ENCODE measurements around the gene FOLR1.

The FOLR1 gene

DNA sequence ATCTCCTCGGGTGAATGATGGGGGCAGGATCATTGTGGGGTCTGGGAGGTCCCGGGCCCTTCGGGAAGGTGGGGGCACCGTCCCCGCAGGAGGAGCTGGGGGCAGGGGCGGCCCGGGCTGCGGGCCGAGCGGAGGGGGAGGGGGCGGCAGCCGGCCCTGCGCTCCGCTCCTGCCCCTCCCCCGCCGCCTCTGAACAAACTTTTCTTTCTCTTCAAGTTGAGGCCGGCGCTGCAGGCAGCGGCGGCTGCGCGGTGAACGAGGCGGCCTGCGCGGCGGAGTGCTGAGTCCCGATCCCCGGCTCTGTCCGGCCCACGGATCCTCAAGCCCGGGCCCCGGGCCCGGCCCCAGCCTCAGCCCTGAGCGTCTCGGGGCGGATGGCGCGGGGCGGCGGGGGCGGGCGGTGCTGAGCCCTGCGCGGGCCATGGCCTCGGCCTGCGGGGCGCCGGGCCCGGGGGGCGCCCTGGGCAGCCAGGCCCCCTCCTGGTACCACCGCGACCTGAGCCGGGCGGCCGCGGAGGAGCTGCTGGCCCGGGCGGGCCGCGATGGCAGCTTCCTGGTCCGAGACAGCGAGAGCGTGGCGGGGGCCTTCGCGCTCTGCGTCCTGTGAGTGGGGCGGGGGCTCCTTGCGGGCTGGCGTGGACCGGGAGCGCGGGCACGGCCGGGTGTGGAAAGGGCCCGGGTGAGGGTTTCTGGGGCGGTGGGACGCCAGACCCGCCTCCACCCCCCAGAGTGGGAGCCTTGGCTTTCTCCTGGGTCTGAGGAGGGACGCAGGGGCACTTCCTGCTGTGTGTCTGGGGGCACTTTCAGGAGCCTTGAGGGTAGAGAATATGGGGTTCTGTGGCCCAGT lies 32.8 kb downstream of the FOLR1 start, which contains the start of gene INPPL1:
Gene INPPL1 (plus strand): TSS at position 204 of the 847 bp plus-strand sequence. CDS start 218 bp downstream, at position 422.
- DNase-seq = no peak

DNA sequence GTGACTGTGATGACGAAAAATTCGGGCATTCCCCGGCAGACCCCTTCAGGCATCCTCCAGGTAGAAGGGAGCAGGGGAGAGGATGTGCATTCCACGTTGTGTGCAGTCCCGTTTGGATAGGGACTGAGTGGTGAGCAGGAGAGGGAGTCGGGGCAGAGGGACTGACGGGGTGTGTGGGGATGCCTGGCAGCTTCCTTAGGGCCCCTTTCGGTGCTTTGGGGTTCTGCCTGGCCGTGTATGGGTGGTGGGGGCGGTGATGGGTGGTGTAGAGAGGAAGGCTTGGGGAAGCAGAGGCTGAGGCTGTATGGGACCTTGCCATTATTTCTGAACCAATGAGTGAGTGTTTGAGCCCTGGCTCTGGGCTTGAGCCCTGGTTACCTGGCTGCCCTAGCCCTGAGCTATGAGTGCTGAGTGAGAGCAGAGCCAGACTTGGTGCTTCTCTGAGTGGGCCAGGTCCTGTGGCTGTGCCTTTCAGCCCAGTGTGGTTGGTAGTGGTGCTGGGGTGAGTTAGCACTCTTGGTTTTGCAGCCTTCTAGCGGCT lies 33.5 kb downstream of the FOLR1 start:
- DNase-seq = no peak

DNA sequence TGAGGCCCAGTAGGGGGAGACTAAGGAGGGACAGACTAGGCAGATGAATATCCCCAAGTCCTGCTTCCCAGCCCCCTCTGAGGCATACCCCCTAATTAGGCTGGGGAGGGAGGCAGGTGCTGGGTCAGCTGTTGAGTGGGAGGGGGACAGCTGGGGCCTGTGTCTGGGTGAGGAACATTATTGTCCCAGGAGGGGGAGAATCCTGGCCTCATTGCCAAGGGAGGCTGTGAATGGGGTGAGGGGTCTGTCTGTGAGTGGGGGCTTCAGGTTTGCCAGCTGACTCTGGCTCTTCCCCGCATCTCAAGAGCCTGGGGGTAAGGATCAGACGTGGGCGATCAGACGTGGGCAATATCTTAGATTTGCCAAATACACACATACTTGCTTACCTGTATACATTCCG lies 34.8 kb downstream of the FOLR1 start:
- DNase-seq = peak; percentile 61

DNA sequence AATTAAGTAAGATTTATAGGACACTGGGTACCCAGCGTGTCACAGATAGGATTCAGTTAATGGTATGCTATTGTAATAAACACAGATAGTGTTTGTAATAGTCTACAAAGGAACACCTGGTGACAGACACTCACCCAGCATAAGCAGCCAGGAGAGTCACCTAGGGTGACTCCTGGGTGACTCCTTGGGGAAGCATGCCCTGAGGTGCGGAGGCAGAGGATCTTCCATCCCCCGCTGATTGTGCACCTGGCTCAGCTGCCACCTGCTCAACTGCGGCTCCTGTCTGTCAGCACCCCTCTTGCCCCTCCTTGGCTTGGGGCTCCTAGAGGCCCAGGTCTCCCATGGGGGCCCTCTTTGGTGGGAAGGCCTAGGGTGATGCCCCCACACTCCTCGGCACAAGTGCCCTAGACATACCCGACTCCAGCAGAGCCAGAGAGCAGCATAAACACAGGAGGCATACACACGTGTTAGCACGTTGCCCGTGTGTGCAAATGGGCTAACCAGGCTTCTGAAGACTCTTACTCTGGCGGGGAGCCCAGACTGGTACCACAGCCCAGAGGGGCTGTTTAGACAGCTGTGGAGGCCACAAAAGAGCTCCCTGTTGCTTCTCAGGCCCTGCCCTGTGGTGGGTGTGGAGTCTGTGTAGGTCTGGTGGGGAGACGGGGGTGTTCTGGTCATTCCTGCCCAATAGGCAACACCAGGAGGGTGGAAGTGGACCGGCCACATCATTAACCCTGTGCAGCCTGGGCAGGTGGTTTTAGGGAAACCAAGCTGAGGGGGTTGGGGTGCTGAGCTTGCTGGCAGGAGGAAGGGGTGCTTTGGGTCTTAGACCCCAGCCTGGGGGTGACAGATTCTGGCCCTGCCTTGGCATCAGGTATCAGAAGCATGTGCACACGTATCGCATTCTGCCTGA lies 35.6 kb downstream of the FOLR1 start:
- DNase-seq = peak; percentile 97

DNA sequence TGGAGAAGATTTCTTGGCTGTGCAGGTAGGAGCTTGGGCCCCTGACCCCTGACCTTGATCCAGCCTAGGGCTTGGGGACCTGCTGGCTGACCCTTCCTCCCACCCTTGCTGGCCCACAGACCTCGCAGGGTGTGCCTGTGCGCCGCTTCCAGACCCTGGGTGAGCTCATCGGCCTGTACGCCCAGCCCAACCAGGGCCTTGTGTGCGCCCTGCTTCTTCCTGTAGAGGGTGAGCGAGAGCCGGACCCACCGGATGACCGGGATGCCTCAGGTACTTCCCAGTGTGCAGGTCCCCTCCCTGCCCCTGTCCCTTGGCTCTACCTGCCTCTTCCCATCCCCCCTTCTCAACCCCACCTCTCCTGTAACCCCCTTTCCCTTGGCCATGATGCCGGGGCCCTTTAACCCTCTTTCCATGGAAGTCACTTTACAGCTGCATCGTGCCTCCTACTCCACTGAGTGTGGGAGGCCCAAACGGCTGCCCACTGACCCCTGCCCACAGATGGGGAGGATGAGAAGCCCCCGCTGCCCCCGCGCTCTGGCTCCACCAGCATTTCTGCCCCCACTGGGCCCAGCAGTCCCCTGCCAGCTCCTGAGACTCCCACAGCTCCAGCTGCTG lies 36.4 kb downstream of the FOLR1 start:
- DNase-seq = peak; percentile 57

DNA sequence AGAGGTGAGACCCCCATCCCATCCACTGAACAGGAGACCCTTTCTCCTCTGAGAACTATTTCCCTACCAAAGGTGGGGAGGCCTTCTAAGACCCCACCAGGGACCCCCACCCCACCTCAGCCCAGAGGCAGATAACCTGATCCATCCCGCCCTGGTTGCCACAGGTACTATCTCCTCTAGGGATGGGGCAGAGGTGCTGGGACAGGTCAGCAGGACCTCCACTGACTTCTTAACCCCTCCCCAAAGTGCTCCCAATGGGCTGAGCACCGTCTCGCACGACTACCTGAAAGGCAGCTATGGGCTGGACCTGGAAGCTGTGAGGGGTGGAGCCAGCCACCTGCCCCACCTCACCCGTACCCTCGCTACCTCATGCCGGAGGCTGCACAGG lies 36.9 kb downstream of the FOLR1 start:
- no peak for DNase-seq

DNA sequence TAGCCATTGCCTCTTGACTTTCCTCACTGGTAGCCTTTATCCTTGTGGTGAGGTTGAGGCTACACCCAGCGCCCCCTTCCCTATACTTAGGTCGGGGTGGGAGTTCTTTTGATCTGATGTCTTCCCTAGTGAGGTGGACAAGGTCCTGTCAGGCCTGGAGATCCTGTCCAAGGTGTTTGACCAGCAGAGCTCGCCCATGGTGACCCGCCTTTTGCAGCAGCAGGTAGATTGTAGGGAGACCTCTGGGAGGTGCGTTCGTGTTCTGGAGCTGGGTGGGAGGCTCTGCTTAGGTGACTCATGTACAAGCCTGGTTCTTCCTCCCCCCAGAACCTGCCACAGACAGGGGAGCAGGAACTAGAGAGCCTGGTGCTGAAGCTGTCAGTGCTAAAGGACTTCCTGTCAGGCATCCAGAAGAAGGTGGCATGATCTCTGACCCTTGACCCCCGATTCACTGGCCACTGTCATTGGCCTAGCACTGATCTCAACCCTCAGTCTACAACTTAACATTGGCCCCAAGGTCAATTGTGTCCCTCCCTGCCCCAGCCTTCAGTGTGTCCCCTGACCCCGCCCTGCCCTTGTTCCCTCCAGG lies 37.5 kb downstream of the FOLR1 start:
- no peak for DNase-seq

DNA sequence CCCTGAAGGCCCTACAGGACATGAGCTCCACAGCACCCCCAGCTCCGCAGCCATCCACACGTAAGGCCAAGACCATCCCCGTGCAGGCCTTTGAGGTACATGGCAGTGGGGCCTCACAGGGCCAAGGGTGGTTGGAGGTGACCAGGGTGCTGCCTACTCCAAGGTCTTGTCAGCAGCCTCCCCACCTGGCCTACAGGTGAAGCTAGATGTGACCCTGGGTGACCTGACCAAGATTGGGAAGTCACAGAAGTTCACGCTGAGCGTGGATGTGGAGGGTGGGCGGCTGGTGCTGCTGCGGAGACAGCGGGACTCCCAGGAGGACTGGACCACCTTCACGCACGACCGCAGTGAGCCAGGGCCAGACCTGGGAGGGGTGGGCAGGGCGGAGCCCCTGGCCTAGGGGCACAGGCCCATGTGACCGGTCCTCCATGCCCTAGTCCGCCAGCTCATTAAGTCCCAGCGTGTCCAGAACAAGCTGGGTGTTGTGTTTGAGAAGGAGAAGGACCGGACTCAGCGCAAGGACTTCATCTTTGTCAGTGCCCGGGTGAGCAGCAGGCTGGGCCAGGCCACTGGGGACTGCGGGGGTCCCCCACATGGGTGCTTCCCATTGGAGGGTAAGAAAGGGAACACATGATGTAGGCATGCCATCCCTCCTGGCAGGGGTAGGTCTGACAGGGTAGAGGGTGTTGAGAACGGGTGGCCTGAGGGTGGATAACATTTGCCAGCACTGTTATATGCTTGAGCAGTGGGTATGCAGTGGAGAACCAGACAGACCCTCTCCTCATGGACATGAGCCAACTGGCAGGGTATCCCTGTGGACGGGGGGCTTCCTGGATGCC lies 38.2 kb downstream of the FOLR1 start:
- DNase-seq = no peak

DNA sequence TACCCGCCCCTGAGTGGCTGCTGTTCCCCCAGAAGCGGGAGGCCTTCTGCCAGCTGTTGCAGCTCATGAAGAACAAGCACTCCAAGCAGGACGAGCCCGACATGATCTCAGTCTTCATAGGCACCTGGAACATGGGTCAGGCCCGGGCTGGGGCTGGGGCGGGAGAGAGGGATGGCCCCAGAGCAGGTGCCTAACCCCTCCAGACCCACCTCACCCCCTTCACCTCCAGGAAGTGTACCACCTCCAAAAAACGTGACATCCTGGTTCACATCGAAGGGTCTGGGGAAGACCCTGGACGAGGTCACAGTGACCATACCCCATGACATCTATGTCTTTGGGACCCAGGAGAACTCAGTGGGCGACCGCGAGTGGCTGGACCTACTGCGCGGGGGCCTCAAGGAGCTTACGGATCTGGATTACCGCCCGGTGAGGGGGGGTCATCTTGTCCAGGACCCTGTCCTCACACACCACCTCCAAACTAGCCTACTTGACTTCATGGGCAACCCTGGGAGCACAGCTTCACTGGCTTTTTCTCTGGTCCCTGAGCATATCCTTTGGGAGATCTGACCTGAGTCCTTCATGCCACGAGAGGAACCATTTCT lies 38.9 kb downstream of the FOLR1 start:
- DNase-seq = no peak

DNA sequence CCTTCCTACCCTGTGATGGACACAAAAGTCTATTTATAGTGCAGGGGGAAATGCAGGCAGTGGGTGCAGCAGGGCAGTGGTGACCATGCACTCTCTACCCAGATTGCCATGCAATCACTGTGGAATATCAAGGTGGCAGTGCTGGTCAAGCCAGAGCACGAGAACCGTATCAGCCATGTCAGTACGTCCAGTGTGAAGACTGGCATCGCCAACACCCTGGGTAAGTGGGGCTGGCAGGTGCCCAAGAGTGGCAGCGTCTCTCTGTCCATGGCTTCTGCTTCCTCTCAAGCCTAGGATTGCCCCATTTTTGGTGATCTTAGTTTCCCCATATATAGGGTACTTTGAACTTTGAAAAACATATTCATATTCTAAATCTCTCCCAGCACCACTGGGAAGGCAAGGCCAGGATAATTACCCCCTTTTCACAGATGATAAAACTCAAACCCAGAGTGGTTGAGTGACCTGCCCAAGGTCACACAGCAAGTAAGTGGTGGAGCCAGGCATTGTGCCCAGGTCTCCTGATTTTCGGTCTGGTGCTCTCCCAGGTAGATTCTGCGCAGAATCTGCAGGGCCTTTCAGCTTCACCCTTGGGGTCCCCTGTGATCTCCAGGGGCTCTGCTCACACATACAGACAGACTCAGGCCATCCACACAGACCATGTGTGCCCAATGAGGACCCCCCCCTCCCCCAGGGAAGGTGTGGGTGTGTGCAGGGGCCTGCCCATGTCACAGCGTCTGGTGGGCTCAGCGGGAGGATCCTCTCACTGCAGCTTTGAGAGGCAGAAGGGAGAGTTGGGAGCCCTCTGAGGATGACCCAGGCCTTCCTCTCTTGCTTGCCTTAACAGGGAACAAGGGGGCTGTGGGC lies 39.7 kb downstream of the FOLR1 start:
- DNase-seq = no peak

DNA sequence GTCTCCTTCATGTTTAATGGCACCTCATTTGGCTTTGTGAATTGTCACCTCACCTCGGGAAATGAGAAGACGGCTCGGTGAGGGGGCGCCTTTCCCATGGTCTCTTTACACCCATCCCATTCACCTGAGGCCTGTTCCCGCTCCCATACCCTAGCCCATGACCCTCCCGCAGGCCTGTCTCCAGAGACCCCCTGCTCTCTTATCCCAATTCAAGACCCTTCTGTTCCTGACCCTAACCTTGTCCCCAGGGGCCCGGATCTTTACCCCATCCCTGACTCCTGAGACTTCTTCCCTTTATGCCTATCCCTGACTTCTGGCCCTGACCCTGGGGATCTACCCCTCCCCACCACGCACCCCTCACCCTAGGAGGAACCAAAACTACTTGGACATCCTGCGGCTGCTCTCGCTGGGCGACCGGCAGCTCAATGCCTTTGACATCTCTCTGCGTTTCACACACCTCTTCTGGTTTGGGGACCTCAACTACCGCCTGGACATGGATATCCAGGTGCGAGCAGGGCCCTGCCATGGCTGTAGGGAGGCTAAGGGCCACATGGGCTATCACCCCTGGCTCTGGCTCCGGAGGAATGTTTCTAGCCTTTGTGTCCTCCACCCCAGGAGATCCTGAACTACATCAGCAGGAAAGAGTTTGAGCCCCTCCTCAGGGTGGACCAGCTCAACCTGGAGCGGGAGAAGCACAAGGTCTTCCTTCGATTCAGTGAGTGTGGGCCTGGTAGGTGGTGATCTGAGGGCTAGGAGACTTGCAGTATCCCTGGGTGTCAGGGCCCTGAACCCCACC lies 40.5 kb downstream of the FOLR1 start:
- no peak for DNase-seq

DNA sequence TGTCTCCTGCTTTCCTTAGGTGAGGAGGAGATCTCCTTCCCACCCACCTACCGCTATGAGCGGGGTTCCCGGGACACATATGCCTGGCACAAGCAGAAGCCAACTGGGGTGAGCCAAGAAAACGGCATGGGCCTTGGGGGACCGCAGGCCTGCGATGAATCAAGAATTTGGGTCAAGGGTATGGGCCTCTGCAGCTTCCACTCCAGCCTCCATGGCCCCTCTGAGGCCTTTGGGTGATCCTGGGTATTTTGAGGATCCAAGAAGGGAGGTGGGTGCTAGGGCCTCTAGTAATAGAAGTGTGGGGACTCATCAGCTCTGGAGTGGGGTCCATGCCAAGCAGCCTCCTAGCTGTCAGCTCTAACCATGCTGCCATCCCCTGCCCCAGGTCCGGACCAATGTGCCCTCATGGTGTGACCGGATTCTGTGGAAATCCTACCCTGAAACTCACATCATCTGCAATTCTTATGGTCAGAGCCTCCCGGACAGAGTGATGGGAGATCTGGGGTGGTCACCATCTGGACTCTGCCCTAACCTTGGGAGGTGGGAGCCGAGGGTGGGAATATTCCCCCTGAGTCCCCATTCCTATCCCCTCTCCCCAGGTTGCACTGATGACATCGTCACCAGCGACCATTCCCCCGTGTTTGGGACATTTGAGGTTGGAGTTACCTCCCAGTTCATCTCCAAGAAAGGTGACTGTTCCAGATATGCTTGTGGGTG lies 41.3 kb downstream of the FOLR1 start:
- no peak for DNase-seq

DNA sequence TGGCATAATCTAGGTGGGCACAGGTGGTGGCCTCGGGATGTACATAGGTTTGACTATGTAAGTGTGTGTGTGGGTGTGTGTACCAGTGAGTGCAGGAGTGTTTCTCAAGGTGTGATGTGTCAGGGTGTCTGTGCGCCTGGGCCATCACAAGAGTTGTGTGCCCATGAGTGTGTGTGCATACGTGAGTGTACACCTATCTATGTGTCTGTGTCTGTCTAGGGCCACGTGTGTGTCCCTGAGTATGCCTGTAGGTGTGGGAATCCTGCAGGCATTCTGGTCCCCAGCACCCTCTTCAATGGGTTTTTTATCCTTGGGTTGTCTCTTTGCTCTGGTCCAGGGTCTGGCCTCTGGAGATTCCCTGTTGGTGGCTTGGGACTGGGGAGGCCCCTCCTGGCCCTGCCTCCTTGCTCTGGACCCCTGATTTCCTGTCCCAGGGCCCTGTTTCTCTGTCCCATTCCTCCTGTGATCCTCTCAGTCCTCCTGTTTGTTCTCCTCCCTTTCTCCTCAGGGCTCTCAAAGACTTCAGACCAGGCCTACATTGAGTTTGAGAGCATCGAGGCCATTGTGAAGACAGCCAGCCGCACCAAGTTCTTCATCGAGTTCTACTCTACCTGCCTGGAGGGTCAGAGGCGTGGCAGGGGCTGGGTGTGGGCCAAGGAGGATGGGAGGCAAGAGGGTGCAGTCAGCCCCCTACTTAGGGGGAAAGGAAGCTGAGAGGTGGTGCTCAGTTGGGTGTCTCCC lies 42.0 kb downstream of the FOLR1 start:
- DNase-seq = no peak

DNA sequence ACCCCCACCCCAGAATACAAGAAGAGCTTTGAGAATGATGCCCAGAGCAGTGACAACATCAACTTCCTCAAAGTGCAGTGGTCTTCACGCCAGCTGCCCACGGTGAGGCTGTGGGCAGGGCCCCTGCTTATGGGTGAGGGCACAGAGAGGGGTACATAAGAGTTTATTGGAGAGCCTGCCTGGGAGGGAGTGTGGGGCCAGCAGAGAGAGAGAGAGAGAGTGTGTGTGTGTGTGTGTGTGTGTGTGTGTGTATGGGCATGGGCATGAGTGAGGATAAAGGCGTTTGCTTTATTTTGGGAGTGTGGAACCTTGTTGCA lies 42.5 kb downstream of the FOLR1 start:
- DNase-seq = no peak

DNA sequence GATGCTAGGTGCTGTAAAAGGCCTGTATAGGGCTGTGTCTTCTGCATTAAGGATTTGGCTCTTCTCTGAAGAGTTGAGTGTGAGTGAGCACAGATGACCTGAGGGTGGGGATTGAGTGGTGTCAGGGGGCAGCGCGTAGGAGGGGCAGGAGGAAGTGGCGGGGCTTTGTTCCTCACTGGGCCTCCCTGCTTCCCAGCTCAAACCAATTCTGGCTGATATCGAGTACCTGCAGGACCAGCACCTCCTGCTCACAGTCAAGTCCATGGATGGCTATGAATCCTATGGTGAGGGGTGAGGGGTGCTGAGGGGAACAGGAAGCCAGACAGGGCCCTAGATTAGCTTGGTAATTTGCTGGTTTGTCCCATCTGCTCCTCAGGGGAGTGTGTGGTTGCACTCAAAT lies 43.0 kb downstream of the FOLR1 start:
- no peak for DNase-seq

DNA sequence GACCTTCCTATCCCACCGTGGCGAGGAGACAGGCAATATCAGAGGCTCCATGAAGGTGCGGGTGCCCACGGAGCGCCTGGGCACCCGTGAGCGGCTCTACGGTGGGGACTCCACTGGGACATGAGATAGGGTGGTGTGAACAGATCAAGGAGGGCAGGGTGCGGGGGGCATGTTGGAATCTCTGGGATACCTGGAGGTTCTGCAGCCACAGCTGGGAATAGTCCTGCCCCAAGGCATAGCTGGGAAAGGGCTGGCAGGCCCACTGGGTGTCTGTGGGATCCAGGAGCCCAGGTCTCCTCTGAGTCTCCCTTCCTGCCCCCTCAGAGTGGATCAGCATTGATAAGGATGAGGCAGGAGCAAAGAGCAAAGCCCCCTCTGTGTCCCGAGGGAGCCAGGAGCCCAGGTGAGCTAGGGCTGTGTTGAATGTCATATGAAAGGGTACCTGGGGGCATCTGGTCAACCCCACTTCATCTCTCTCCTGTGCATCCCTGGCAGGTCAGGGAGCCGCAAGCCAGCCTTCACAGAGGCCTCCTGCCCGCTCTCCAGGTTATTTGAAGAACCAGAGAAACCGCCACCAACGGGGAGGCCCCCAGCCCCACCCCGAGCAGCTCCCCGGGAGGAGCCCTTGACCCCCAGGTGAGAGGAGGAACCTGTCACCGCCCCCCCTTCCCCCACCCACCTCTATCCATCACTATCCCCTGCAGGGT lies 43.6 kb downstream of the FOLR1 start:
- no peak for DNase-seq

DNA sequence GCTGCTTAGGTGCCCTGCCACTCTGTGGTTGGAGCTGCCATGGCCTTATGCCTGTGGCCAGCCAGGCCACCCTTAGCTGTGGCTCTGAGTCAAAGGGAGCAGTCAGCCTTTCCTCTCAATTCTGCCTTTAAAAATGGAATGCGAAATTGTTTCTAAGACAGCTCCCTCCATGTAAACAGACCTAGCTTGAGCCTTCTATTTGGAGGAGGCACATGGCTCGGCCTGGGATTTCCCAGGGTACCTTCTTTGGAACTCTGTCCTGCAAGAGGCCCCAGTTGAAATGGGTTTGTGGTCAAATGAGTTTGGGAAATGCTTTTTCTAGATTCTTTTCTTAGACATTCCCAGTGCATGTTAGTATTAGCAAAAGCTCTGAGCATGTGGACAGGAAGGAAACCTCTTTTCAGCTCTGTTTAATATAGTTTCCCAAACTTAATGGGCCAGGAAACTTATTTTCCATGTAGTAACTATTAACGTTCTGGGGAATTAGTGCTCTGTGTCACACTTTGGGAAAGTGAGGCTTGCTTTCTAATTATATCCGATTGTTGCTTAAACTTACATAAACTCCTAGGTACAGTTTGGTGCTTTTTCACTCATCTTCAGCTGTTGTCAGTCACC lies 44.2 kb downstream of the FOLR1 start:
- no peak for DNase-seq
